Measurements from ENCODE around the gene ZNF117. TPM values are rescaled to one million over a fixed set of nuclear protein-coding genes. Genes with fewer than 3 reads are reported as not detected.
A peak's percentile ranks its signal among the peaks of the same experiment; 100 is the strongest.

The ZNF117 gene
- total RNA-seq, 1 experiment from 2014 or later = 7.2 TPM

DNA sequence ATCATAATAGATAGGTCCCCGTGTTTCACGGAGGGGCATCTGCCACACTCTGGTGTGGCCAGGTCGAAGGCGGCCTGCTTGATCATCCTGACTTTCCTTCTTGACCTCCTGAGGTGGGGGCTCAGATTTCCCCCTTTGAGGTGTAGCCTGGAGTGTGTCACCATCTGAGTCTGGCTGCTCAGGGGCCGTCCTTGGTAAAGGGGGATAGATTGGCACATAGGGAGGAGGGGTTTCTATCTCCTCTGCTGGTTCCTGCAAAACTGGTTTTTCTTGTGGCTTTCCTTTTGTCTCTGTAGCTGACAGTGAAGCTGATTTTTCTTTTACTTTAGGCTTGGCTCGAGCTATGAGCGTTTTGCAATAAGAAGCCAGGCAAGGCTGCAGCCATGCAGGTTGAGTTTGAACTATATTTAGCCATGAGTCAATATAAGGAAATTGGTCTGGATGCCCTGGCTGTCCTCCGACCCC, 7.1 kb upstream of the ZNF117 start:
- Histone ChIP-seq H3K36me3 (ENCODE audit: control insufficient read depth, insufficient read depth, low read length) (peaks cover 6% of the 10 kb centered on the region), H3K4me3 (ENCODE audit: low read depth, low read length) (no peak overlapping the region), H3K27me3 (replicated peaks; ENCODE audit: control insufficient read depth, insufficient read depth, low read length) (no peaks in the 10 kb centered on the region), H3K4me1 (peaks cover 32% of the 10 kb centered on the region), H3K9me3 (peaks cover 71% of the 10 kb centered on the region)
- CTCF ChIA-PET = no interaction called here
- H3K36me3 Mint-ChIP-seq (ENCODE audit: insufficient read depth, unreplicated experiment) = peaks cover 65% of the 10 kb centered on the region
- POLR2A ChIA-PET = interaction anchor here (0.6 kb wide), 1 partner anchor 8 kb away, joined by 3 read pairs; the partner anchor contains the start of gene ERV3-1
- H3K4me3 Mint-ChIP-seq (ENCODE audit: unreplicated experiment) = no peak overlapping the region
- peak overlapping the region; percentile 79 for H3K27ac Mint-ChIP-seq (ENCODE audit: unreplicated experiment)
- peaks cover 16% of the 10 kb centered on the region for H3K4me1 Mint-ChIP-seq (ENCODE audit: low read depth, unreplicated experiment)
- no peaks in the 10 kb centered on the region for H3K27me3 Mint-ChIP-seq (ENCODE audit: insufficient read depth, unreplicated experiment)
- intact Hi-C loops (cut with micrococcal nuclease; ENCODE audit: unreplicated experiment) = loop anchor here (2.0 kb wide), 1 partner anchor 41 kb away; no protein-coding TSS in a partner anchor
- TF ChIP-seq, protein P1, sequence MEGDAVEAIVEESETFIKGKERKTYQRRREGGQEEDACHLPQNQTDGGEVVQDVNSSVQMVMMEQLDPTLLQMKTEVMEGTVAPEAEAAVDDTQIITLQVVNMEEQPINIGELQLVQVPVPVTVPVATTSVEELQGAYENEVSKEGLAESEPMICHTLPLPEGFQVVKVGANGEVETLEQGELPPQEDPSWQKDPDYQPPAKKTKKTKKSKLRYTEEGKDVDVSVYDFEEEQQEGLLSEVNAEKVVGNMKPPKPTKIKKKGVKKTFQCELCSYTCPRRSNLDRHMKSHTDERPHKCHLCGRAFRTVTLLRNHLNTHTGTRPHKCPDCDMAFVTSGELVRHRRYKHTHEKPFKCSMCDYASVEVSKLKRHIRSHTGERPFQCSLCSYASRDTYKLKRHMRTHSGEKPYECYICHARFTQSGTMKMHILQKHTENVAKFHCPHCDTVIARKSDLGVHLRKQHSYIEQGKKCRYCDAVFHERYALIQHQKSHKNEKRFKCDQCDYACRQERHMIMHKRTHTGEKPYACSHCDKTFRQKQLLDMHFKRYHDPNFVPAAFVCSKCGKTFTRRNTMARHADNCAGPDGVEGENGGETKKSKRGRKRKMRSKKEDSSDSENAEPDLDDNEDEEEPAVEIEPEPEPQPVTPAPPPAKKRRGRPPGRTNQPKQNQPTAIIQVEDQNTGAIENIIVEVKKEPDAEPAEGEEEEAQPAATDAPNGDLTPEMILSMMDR (IDR thresholded peaks at IDR 0.05; ENCODE audit: insufficient read depth in 1 of 2, low read depth in 1 of 2, low read length in 1 of 2, severe bottlenecking in 1 of 2, unreplicated experiment in 1 of 2) = no peak
- BruUV-seq (replicated peaks) = no TSS peak
- DNase-seq = peak in 1 of 2 experiments; percentile 28
- peaks cover 67% of the 10 kb centered on the region for H3K9me3 Mint-ChIP-seq (ENCODE audit: unreplicated experiment)

DNA sequence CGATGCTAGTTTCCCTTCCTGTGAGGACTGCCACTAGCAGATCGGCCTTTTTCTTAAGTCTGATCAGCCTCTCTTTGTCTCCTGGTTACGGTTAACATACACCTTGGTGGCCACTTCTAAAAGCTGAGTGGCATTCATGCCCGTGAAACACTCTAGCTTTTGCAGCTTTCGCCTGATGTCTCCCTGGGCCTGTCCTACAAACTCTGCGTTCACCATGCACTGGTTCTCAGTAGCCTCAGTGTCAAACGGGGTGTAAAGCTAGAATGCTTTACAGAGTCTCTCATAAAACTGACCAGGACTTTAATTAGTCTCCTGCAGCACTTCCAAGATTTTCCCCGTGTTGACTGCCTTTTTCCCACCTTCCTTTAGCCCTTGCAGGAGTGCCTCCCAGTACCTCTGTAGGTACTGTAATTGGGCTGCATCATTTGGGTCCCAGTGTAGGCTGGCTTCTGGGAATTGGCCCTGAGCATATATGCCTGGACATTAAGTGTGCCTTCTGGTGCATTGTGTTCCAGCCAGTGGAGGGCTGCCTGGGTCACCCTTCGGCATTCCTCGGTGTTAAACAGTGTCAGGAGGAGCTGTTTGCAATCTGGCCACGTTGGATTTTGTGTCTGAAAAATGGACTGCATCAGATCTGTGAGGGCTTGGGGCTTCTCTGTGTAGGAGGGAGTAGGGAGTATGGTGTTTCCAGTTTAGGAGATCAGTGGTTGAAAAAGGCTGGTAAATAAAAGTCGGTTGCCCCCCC, 6.5 kb upstream of the ZNF117 start:
- peaks cover 67% of the 10 kb centered on the region for H3K9me3 Mint-ChIP-seq (ENCODE audit: unreplicated experiment)
- peaks cover 11% of the 10 kb centered on the region for H3K4me1 Mint-ChIP-seq (ENCODE audit: low read depth, unreplicated experiment)
- peaks cover 28% of the 10 kb centered on the region for H3K4me1 ChIP-seq
- CTCF ChIA-PET = no interaction called here
- no peak overlapping the region for H3K4me3 ChIP-seq (ENCODE audit: low read depth, low read length)
- intact Hi-C loops (cut with micrococcal nuclease; ENCODE audit: unreplicated experiment) = no loop called here
- TF ChIP-seq, protein P1 (IDR thresholded peaks at IDR 0.05; ENCODE audit: insufficient read depth in 1 of 2, low read depth in 1 of 2, low read length in 1 of 2, severe bottlenecking in 1 of 2, unreplicated experiment in 1 of 2) = no peak
- H3K36me3 ChIP-seq (ENCODE audit: control insufficient read depth, insufficient read depth, low read length) = peaks cover 7% of the 10 kb centered on the region
- H3K4me3 Mint-ChIP-seq (ENCODE audit: unreplicated experiment) = no peak overlapping the region
- no peaks in the 10 kb centered on the region for H3K27me3 Mint-ChIP-seq (ENCODE audit: insufficient read depth, unreplicated experiment)
- H3K27me3 ChIP-seq (replicated peaks; ENCODE audit: control insufficient read depth, insufficient read depth, low read length) = no peaks in the 10 kb centered on the region
- POLR2A ChIA-PET = interaction anchor here (0.6 kb wide), 1 partner anchor 9 kb away, joined by 3 read pairs; the partner anchor contains the start of gene ERV3-1
- H3K9me3 ChIP-seq = peaks cover 71% of the 10 kb centered on the region
- H3K27ac Mint-ChIP-seq (ENCODE audit: unreplicated experiment) = peak overlapping the region; percentile 79
- no peak for DNase-seq
- no TSS peak for BruUV-seq (replicated peaks)
- peaks cover 59% of the 10 kb centered on the region for H3K36me3 Mint-ChIP-seq (ENCODE audit: insufficient read depth, unreplicated experiment)

DNA sequence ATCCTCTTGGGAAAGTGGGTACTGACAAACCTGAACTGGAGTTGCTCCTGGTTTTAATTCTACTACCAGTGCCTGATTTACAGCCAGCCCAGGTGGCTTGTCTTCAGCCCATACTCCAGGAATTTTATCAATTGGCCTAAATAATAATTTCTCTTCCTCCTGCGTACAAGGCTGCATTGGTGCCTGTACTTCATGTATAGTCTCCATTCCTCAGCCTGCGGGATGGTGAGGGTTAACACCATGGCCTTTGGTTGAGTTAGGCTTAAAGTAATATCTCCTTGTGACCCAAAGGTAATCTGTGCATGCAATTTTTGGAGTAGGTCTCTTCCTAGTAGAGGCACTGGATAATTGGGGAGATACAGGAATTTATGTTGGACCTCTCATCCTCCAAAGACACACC, 5.5 kb upstream of the ZNF117 start:
- Histone ChIP-seq H3K4me3 (ENCODE audit: low read depth, low read length) (no peak overlapping the region), H3K36me3 (ENCODE audit: control insufficient read depth, insufficient read depth, low read length) (peaks cover 4% of the 10 kb centered on the region), H3K4me1 (peaks cover 28% of the 10 kb centered on the region), H3K9me3 (peaks cover 67% of the 10 kb centered on the region), H3K27me3 (replicated peaks; ENCODE audit: control insufficient read depth, insufficient read depth, low read length) (no peaks in the 10 kb centered on the region)
- H3K9me3 Mint-ChIP-seq (ENCODE audit: unreplicated experiment) = peaks cover 69% of the 10 kb centered on the region
- peaks cover 49% of the 10 kb centered on the region for H3K36me3 Mint-ChIP-seq (ENCODE audit: insufficient read depth, unreplicated experiment)
- no TSS peak for BruUV-seq (replicated peaks)
- TF ChIP-seq, protein P1 (IDR thresholded peaks at IDR 0.05; ENCODE audit: insufficient read depth in 1 of 2, low read depth in 1 of 2, low read length in 1 of 2, severe bottlenecking in 1 of 2, unreplicated experiment in 1 of 2) = no peak
- no peak for DNase-seq
- CTCF ChIA-PET = no interaction called here
- peaks cover 11% of the 10 kb centered on the region for H3K4me1 Mint-ChIP-seq (ENCODE audit: low read depth, unreplicated experiment)
- POLR2A ChIA-PET = no interaction called here
- H3K4me3 Mint-ChIP-seq (ENCODE audit: unreplicated experiment) = no peak overlapping the region
- H3K27me3 Mint-ChIP-seq (ENCODE audit: insufficient read depth, unreplicated experiment) = no peaks in the 10 kb centered on the region
- no peak overlapping the region for H3K27ac Mint-ChIP-seq (ENCODE audit: unreplicated experiment)
- intact Hi-C loops (cut with micrococcal nuclease; ENCODE audit: unreplicated experiment) = no loop called here

Measured in Caco-2 (cell line).